NCI-H748 (cell line): Measurements from ENCODE around the gene SLC38A1.
A peak's percentile ranks its signal among the peaks of the same experiment; 100 is the strongest.
"Not testable (repeated sequence)": the region's sequence is repeated elsewhere in the genome, so short reads cannot be mapped to it uniquely, and the experiment has no call there.

Source experiments
- DNase-seq: peaks from one replicate; lab custom pipeline; 2025; ENCODE audit not compliant: unreplicated experiment; lab: John Stamatoyannopoulos, UW

Gene SLC38A1

DNA sequence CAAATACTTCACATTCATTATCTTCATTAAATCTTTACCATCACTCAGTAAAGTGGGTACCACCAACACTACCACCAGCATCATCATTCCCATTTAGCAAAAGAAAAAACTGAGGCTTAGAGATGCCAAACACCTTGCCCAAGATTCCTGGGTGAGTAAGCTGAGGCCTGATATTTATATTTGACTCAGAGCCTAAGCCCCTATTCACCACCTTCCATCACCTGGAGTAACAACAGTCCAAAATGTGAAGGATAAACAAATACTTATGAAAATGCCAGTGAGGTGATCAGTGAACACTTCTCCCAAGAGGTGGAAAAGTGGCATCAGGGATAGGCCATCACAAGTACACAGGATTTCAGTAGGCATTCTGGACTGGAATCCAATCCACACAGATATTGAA lies 3.7 kb downstream of the SLC38A1 start:
- no peak for DNase-seq

DNA sequence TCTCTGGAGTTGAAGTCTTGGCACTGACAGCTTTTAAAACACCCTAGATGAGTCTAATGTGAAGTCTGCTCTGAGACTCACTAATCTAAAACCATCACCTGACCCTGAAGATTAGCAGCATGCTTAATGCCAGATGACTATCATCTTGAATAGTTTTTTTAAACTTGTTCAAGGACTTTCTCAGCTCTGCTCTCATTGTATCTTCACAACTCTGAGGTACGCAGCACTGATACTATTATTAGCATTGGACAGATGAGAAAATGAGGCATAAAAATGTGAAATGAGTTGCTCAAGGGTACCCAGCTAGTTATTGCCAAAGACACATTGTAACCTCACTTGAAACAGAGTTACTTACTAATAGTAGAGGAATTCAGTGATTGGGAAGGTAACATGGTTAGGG lies 4.8 kb downstream of the SLC38A1 start:
- DNase-seq, result no peak

DNA sequence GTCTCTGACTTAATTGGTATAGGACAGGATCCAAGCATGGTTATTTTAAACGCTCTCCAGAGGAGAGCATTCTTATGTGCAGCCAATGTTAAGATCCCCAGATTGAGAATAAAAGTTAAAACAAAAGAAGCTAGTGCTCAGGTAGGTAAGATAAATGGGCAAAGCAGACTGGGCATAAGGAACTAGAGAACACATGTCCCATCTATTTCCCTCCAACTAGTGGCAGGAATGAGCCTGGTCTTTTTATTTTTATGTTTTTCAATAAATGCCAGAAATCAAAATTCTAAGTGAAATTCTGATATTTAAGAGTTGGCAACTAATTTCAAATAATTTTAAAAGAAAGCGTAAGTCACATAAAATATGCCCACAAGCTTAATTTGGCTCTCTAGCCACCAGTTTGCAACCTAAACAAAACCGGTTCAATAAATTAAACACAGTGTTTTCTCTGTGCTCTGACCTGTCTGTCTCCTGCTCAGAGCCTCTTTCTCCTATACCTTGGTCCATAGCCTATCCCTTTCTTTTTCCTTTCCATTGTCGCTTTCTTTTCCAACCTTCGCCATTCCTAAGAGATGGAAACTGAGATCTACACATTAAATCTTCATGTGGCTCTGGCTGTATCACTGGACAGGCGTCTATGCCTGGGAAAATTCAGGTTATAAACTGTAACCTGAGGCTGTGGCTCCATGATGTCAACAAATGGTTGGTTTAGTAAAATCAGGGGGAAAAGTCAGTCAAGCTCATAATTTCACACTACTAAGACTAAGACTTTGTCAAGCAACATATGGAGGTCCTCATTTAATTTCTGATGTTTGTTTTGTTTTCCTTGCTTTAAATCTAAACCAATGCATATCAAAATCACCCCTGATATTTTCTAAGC lies 5.5 kb downstream of the SLC38A1 start:
- DNase-seq, result no peak

DNA sequence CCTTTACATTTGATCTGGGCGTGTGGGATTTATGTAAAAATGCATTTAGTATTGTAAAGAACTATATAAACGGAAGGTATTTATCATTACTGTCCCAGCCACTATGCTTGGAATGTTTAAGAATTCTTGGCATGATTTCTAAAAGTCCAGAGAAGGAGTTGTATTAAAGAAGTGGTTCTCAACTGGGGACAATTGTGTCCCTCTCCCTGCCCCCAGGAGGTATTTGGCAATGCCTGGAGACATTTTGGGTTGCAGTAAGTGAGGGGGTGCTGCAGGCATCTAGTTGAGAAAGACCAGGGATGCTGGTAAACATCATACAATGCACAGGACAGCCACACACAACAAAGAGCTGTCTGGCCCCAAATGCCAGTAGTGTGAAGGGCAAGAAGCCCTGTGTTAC lies 7.2 kb downstream of the SLC38A1 start:
- no peak for DNase-seq

DNA sequence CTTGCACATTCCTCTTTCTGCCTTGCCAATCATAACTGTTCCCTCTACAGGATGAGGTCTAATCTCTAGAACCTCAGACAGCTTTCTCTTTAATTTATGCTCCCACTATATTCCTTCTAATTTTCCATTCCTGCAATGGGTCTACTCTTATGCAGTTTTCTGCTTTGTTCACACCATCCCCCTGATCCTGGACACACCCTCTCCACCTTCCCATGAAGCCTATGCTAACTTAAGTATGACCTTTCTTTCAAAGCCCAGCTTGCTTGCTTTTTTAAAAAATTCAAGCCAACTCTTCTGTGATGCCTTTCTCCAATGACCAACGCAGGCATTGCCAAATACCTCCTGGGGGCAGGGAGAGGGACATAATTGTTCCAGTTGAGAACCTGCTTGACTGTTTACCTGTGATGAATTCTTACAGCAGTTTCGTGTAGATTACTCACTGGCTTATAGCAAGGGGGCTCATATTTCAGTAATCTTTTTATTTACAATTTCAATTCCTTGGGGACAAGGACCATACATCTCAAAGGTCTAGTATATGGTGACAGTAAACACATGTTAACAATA lies 7.8 kb downstream of the SLC38A1 start:
- peak; percentile 52 for DNase-seq

DNA sequence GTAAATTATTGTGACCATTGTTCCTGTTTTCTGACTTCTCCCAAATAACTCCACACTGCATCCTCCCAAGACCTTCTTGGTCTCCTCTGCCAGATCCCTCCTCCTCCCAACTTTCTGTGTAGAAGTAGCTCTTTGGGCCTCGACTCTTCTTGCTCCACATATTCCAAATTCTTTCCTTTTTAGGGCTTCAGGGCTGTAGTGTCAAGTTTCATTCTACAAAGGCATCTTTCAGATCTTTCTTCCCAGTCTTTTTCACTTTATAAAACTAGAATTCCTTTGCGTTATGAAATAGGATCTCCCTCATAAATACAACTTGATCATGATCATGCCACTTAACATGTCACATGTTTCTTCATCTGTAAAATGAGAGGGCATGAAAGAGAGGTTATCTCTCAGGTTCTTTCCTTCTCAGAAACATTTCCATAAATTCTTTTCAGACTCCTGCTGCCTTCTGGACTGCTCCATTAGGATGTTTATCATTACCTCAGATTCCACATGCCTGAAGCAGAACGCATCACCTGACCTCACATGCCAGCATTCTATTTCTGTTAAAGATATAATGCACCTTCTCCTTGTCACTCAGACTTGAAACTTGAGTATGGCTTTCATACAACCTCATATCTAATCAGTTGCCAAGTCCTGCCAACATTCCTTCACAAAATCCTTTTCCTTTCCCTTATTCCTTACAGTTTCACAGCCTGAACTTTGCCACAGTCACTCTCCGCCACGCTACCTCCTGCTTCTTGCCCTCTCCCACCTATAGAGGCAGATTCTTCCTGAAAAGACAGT lies 8.5 kb downstream of the SLC38A1 start:
- no peak for DNase-seq

DNA sequence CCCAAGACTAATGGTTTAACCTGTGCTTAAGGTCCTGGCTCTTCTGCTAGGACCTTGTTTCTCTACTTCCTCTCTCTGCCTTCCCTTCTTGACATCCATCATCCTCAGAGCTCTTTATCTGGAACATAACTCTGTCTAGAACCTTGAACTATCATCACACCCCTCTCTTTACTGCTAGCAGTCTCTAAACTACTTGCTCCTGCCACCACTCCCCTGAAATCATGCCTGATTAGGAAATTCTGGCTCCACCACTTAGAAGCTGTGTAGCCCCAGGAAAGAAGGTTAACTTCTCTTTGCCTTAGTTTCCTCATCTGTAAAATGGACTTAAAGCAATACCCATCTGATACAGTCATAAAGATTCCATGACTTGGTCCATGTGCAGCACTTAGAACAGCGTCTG lies 9.1 kb downstream of the SLC38A1 start:
- DNase-seq, result no peak

DNA sequence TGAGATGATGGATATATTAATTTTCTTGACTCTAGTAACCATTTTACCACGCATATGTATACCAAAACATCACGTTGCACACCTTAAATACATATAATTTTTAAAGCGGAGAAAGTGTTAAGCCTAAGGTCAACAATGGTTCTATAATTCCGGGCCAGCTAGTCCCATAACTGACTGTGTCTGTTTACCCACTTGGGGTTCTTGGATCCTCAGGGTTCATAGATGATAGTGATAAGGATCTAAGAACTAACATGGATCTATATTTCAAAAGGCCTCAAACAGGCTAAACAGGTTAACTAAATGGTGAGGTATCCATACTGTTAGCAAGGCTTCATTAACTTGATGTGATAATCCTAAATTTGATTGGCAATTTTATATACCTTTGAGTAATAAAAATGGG lies 9.8 kb downstream of the SLC38A1 start:
- no peak for DNase-seq

DNA sequence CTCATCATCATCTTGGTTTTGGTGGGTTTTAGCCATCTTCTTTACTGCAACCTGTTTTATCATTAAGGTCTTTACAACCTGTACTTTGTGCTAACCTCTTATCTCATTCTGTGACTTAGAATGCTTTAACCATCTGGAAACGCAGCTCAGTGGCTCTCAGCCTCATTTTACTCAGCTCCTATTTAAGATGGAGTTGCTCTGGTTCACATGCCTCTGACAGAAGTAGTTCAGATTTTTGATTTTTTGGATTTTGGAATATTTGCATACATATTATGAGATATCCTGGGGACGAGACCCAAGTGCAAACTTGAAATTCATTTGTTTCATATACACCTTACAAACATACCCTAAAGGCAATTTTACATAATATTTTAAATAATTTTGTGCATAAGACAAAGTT lies 10.7 kb downstream of the SLC38A1 start:
- DNase-seq, result no peak

DNA sequence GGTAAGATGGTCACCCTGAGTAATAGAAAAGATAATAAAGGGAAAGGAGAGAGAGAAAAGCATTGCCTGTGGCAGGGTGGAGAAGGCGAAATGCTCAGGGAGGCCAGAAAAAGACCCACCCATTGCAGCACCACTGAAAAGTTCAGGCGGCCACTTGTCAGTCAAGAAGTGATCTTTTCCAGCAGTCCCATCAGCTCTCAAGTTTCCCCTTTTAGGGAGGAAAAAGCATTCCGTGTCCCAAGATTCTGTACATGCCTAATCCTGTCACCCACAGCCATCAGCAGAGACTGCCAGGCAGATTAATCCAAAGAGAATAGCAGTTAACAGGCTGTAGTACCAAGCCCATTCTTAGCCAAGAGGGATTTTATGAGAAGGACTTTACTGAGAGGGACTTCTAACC lies 11.9 kb downstream of the SLC38A1 start:
- DNase-seq, result no peak

DNA sequence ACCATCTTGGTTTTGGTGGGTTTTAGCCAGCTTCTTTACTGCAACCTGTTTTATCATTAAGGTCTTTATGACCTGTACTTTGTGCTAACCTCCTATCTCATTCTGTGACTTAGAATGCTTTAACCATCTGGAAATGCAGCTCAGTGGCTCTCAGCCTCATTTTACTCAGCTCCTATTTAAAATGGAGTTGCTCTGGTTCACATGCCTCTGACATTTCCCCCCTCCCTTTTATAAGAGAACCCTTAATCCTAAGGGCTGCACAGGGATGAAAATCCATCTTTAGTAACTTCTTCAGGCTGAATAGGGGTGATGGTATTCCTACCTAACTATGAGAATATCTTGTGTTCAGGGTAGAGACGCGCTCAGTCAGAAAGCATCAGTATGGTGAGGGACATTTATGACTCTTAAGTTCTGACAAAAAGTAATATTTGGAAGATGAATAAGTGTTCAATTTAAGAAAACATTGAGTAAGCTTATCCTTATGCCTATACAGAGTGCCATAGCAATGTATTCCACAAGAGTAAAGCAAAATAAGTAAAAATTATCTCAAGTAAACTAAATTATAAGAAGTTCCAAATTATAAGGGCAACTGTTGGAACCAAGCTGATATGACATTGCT lies 15.2 kb downstream of the SLC38A1 start:
- DNase-seq, result no peak

DNA sequence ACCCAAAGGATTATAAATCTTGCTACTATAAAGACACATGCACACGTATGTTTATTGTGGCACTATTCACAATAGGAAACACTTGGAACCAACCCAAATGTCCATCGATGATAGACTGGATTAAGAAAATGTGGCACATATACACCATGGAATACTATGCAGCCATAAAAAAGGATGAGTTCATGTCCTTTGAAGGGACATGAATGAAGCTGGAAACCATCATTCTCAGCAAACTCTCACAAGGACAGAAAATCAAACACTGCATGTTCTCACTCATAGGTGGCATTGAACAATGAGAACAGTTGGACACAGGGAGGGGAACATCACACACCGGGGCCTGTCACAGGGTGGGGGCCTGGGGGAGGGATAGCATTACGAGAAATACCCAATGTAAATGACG lies 16.8 kb downstream of the SLC38A1 start:
- not testable (repeated sequence) for DNase-seq

DNA sequence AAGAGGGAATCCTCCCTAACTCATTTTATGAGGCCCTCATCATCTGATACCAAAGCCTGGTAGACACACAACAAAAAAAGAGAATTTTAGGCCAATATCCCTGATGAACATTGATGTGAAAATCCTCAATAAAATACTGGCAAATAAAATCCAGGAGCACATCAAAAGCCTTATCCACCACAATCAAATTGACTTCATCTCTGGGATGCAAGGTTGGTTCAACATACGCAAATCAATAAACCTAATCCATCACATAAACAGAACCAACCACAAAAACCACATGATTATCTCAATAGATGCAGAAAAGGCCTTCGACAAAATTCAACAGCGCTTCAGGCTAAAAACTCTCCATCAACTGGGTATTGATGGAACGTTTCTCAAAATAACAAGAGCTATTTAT lies 18.9 kb downstream of the SLC38A1 start:
- not testable (repeated sequence) for DNase-seq

DNA sequence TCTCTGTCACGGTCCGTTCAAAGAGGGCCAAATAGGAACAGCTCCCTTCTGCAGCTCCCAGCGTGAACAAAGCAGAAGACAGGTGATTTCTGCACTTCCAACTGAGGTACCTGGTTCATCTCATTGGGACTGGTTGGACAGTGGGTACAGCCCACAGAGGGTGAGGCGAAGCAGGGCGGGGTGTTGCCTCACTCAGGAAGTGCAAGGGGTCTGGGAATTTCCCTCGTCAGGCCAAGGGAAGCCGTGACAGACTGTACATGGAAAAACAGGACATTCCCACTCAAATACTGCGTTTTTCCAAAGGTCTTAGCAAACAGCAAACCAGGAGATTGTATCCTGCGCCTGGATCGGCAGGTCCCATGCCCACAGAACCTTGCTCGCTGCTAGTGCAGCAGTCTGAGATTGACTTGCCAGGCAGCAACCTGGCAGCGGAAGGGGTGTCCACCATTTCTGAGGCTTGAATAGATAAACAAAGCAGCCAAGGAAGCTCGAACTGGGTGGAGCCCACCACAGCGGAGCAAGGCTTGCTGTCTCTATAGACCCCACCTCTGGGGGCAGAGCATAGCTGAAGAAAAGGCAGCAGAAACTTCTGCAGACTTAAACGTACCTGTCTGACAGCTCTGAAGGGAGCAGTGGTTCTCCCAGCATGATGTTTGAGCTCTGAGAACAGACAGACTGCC lies 22.7 kb downstream of the SLC38A1 start:
- DNase-seq, result no peak

DNA sequence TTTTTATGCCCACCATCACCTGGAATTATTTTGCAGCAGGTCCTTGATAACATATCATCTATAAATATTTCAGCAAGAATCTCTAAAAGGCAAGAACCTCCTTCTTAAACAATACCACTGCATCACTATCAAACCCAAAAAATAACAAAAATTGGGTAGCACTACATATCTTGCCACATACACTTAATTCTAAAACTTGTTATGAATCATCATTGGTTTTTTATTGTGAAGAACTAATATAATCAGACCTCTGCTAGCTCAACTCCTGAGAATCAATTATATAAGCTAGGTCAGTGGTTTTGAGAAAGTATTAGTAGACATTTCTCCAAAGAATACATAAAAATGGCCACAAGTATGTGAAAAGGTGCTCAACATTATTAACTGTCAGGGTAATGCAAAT lies 23.8 kb downstream of the SLC38A1 start:
- DNase-seq, result no peak

DNA sequence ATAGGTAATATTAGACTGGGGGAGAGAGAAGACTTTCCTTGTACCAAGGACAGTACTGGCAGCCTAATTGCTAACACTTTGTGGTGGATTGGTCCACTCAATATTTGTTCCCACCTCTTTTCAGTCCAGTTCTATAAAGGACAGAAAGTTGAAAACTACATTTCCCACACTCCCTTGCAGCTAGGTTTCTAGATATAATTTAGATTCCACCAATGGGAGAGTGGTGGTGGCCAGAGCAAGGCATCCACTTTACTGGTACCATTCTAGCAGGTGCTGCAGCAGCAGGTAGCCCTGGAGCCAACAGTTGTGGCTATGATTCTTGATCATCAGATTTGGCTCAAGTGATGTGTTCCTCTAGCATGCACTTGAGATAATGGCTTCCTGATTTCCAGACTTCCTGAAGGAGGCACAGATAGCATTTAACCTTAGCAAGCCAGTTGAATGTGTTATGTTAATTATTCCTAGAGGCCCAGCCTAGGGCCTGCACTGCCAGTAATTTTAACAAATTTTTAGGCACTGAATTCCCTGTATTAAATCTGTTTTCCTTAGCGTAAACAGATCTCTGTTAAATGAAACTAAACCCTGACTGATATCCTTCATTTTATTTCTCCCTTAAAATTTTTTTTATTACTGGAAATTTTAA lies 24.4 kb downstream of the SLC38A1 start:
- DNase-seq, result no peak

DNA sequence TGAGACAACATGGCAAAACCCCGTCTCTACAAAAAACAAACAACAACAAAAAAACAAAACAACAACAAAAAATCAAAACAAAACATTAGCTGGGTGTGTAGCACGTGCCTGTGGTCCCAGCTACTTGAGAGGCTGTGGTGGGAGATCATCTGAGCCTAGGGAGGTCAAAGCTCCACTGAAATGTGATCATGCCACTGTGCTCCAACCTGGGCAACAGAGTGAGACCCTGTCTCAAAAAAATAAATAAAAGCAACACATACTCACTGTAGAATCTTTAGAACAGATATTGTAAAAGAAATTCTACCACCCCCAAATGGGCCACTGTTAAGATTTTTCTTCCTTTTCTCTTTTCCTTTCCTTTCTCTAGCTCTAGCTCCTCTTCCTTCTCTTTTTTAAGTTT lies 26.3 kb downstream of the SLC38A1 start:
- no peak for DNase-seq

DNA sequence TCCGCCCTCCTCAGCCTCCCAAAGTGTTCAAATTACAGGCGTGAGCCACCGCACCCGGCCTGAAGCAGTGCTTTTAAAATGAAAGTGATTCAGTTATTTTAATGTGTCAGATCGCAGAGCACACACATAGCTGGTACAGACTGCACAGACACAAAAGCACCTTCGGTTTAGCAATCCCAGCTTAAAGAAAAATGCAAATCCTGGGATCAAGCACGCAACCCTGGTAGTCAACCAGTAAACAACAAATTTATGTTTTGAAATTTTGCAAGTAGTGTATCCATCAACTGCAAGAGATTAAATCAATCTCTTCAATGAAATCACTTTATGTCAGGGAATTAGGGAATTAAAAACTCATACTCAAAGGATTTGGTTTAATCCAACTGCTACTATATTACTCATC lies 28.4 kb downstream of the SLC38A1 start:
- no peak for DNase-seq

DNA sequence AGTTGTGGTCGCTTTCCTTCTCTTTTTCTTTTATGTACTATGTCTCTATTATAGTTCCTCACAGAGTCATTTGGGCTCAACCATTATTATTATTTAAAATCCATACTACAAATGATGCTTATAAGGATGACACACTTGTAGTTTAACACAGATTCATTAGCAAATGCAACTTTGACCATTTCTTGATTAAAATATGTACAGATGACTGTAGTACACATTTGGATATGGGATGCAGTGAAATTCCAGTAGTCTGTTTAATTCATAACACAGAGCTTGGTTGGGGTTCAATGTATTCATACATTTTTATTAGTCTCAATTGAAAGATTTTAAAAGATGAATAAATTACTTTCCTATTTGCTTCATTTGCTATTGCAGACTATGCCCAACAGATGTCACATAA lies 30.0 kb downstream of the SLC38A1 start:
- DNase-seq, result no peak

DNA sequence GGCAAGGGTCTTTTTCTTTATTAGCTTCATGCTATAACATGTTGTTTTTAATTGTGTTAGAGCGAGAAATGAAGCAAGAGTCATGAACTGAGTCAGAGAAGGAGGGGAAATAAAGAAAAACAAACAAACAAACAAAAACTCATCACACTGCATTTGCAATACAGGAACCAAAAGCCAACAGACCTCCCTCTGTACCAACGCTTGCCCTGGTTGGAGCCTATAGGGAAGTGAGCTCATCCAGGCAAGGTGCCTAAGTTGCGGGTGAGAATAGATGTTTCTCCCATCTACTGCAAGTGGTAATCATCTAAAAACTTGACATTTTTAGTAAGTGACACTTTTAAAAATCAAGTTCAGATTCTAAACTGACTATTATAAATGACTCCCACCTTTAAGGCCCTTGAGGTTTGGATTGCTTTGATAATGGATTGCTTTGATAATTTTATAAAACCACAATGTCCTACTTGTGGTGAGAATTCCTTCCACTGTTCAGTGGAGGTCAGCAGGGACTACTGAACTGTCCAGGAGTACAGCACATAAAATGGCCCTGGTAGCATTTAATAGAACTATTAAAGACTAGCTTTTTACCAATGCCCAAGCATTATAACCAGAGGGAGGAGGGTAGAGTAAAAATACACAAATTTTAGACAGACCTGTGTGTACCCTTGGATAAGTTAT lies 31.3 kb downstream of the SLC38A1 start:
- no peak for DNase-seq
